Activated naive CD4-positive, alpha-beta T cell treated with Interleukin-2 at 50 U/mL for 16 hours (primary cell): ENCODE results near the gene TOGARAM1.
"Not testable (repeated sequence)": the region's sequence is repeated elsewhere in the genome, so short reads cannot be mapped to it uniquely, and the experiment has no call there.

Experiments used
- DNase-seq: peaks from one replicate; pipeline ENCODE4 v3.0.0-alpha.2; 2020

Gene TOGARAM1

DNA sequence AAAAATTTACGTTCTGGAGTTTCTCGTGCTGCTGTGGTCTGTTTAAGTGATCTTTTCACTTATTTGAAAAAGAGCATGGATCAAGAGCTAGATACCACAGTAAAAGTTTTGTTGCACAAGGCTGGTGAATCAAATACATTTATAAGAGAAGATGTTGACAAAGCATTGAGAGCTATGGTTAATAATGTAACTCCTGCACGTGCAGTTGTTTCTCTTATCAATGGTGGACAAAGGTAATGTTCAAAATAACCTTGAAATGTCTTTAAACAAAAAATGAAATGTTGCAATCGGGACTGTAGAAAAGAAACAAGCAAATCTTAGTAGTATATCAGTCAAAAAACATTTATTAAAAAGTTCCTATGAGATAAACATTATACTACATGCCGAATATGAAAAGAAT, 82.6 kb downstream of the TOGARAM1 start:
- DNase-seq = no peak

DNA sequence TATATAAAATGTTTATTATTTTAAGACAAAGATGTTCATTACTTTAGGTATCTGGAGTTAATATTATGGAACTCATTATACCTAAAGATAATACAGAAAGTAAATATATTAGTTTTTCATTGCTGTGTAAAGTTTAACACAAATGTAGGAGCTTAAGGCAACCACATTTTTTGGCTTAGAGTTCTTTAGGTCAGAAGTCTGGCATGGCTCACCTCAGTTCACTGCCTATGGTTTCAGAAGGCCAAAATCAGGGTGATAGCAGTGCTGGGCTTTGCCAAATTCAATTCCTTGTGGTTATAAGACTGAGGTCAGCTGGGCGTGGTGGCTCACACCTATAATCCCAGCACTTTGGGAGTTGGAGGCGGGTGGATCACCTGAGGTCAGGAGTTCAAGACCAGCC, 86.4 kb downstream of the TOGARAM1 start:
- no peak for DNase-seq

DNA sequence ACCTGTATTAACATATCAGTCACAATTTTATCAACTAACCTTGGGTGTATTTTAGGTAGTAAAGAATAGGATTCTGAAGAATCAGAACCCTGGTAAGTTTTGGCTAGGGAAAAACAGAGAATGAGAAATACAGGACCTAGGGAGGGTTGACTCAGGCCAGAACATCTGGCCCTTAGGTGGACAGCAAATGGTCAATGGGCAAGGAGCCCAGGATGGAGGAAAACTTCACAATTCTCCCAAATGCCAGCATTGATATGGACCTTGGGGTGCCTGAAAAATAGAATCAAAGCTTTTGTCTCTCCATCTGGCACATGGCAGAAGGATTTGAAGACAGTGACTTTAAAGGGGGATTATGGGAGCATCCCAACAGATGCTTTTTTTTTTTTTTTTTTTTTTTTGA, 89.2 kb downstream of the TOGARAM1 start:
- no peak for DNase-seq

DNA sequence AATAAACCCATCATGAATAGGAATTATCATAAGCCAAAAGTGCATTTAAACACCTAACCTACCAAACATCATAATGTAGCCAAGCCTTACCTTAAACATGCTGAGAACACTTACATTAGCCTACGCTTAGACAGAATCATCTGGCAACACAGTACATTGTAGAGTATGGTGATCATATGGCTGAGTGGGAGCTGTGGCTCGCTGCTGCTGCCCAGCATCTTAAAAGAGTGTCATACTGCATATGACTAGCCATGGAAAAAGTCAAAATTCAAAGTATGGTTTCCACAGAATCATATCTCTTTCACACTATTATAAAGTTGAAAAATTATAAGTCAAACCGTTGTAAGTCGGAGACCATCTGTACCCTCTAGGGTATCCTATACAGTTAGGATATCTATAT, 89.9 kb downstream of the TOGARAM1 start:
- DNase-seq = no peak

GRCh38 chr14:45057349-45057748, 95.4 kb downstream of the TOGARAM1 start:
- DNase-seq = no peak

DNA sequence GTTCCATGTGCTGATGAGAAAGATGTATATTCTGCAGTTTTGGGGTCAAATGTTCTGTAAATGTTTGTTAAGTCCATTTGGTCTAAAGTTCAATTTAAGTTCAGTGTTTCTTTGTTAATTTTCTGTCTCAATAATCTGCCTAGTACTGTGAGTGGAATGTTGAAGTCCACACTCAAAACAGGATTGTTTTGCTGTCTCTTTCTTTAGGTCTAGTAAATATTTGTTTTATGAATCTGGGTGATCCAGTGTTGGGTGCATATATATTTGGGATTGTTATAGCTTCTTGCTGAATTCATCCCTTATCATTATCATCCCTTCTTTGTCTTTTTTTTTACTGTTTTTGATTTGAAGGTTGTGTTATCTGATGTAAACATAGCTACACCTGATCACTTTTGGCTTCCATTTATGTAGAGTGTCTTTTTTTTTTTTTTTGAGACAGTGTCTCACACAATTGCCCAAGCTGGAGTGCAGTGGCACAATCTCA, 95.9 kb downstream of the TOGARAM1 start:
- no peak for DNase-seq

- DNase-seq = no peak
These were observed 98.6 kb downstream of the TOGARAM1 start for GRCh38 chr14:45060551-45060950.

GRCh38 chr14:45065540-45065939, 103.5 kb downstream of the TOGARAM1 start:
- DNase-seq = no peak

GRCh38 chr14:45065956-45066355, 104.0 kb downstream of the TOGARAM1 start:
- no peak for DNase-seq

- DNase-seq = no peak
These were observed 104.7 kb downstream of the TOGARAM1 start for GRCh38 chr14:45066667-45067066.

DNA sequence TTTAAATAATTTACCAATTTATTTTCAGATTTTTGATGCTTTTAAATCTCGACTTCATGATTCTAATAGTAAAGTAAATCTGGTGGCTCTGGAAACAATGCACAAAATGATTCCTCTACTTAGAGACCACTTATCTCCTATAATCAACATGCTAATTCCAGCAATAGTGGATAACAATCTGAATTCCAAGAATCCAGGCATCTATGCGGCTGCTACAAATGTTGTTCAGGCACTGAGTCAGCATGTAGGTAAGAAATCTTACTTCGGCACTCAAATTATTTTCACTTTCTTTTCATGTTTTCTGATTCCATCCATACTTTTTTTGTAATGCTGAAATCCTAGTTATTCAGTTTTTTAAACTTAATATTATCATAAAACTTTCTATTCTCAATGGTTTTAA, 106.4 kb downstream of the TOGARAM1 start:
- DNase-seq = no peak

DNA sequence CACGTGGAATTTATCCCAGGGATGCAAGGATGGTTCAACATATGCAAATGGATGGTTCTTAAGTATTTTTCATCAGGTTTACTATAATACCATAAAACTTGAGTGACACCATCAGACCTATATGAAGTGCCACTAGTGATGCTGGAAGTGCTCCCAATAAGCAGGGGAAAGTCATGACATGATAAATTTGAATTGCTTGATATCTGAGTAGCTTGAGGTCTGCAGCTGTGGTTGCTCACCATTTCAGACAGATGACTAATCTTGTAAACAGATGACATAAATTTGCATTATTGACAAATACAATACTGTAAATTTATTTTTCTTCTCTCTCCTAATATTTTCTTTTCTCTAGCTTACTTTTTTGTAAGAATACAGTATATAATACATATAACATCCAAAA, 108.2 kb downstream of the TOGARAM1 start:
- DNase-seq = no peak

GRCh38 chr14:45072126-45072525, 110.1 kb downstream of the TOGARAM1 start:
- DNase-seq = no peak

- no peak for DNase-seq
These were observed 111.4 kb downstream of the TOGARAM1 start for GRCh38 chr14:45073231-45073879.

- DNase-seq = no peak
These were observed 116.3 kb downstream of the TOGARAM1 start for GRCh38 chr14:45078323-45078722.

DNA sequence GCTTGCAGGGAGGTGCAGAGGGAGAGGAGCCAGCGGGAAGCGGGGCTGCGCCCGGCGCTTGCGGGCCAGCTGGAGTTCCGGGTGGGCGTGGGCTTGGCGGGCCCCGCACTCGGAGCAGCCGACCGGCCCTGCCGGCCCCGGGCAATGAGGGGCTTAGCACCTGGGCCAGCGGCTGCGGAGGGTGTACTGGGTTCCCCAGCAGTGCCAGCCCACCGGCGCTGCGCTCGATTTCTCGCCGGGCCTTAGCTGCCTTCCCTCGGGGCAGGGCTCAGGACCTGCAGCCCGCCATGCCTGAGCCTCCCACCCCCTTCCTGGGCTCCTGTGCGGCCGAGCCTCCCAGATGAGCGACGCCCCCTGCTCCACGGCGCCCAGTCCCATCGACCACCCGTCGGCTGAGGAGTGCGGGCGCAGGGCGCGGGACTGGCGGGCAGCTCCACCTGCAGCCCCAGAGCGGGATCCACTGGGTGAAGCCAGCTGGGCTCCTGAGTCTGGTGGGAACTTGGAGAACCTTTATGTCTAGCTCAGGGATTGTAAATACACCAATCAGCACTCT, 118.5 kb downstream of the TOGARAM1 start:
- DNase-seq = not testable (repeated sequence)

DNA sequence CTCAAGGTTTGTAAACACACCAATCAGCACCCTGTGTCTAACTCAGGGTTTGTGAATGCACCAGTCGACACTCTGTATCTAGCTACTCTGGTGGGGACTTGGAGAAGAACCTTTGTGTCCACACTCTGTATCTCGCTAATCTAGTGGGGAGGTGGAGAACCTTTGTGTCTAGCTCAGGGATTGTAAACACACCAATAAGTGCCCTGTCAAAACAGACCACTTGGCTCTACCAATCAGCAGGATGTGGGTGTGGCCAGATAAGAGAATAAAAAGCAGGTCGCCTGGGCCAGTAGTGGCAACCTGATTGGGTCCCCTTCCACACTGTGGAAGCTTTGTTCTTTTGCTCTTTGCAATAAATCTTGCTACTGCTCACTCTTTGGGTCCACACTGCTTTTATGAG, 119.1 kb downstream of the TOGARAM1 start:
- not testable (repeated sequence) for DNase-seq

- DNase-seq = no peak
These were observed 120.4 kb downstream of the TOGARAM1 start for GRCh38 chr14:45082420-45082819.

- no peak for DNase-seq
These were observed 121.6 kb downstream of the TOGARAM1 start for GRCh38 chr14:45083617-45083975.

DNA sequence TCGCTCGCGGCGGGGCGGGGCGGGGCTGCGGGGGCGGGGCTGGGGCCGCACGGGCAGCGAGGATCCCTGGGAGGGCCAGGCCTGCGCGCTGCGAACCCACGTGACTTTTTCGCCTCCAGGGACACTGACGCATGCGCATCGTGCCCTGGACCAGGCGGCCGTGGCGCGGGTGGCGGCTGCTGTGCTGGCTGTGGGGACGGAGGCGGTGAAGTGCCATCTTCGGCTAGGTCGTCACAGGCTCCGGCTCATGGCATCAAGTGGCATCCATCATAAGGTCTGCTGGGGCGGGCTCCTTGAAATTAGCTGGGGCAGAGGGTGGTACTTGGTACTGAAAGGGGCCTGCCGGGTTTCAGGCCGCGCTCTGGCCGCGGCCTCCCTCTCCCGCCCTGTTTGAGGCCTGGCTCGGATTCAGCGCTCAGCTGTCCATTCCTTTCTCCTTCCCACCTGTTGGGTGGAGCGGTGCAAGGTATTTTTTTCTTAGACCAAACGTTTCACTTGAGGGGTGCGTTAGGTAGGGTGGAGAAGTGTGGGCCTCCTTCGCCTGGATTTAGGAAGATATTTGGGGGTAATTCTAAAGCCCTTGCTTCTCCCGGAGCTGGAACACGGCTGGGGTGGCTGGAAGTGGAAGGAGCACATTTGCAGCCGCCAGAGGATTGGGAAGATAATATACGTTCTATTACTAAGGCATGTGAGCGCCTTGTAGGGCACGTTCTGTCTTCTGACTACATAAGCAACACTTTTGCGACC, 122.2 kb downstream of the TOGARAM1 start, which contains the start of gene PRPF39:
PRPF39 (plus strand) TSS at position 141 of the 747 bp plus-strand sequence. CDS start 11,124 bp downstream, outside the sequence.
- peak; percentile 97 for DNase-seq

GRCh38 chr14:45084946-45085346, 123.0 kb downstream of the TOGARAM1 start:
- DNase-seq = no peak

- DNase-seq = no peak
These were observed 127.8 kb downstream of the TOGARAM1 start for GRCh38 chr14:45089813-45090212.

GRCh38 chr14:45091710-45092109, 129.7 kb downstream of the TOGARAM1 start:
- DNase-seq = no peak

- DNase-seq = no peak
These were observed 132.3 kb downstream of the TOGARAM1 start for GRCh38 chr14:45094275-45094674.
